GM12891 (cell line): ENCODE results near the gene PCDHGA7.

ENCODE experiments used
- POLR2A ChIP-seq: IDR thresholded peaks from 2 replicates; pipeline ENCODE4 v1.6.1; 2011; ENCODE audit warnings: low read depth, low read length, control low read depth
- POLR2AphosphoS5 ChIP-seq: IDR thresholded peaks from 2 replicates; pipeline ENCODE4 v1.6.1; 2011; ENCODE audit warnings: low read depth, low read length, control low read depth
- SPI1 ChIP-seq: IDR thresholded peaks from 2 replicates; pipeline ENCODE4 v1.6.1; 2011; ENCODE audit warnings: low read depth, low read length, control low read depth
- TAF1 ChIP-seq: IDR thresholded peaks from 2 replicates; pipeline ENCODE4 v1.6.1; 2011; ENCODE audit warnings: low read depth, low read length, control low read depth

- TF ChIP-seq POLR2AphosphoS5 (no peak), TAF1 (no peak), POLR2A (no peak), SPI1 (no peak)
Measured at GRCh38 chr5:141409598-141410306, 27.2 kb downstream of the PCDHGA7 start.
